Fibroblast of lung (primary cell): ENCODE data around the gene PLCXD3.

Source experiments
- EZH2 ChIP-seq: IDR thresholded peaks from 2 replicates; pipeline ENCODE4 v1.5.1; 2012; ENCODE audit warnings: low read length, control low read depth, mild to moderate bottlenecking; ENCODE audit errors: missing control alignments
- TF ChIP-seq, protein P1 (sequence below), 2 donors: IDR thresholded peaks in 1 of 2; conservative IDR thresholded peaks in 1 of 2; 1 replicate in 1 of 2; 2 replicates in 1 of 2; pipeline ENCODE4 v1.5.1; 2011 to 2012; ENCODE audit warnings: low read length in 2 of 2, control low read depth in 1 of 2, inconsistent platforms in 1 of 2, low read depth in 1 of 2, mild to moderate bottlenecking in 1 of 2

GRCh38 chr5:41334221-41334620 is 176.2 kb downstream of the PLCXD3 start:
- TF ChIP-seq, protein P1, sequence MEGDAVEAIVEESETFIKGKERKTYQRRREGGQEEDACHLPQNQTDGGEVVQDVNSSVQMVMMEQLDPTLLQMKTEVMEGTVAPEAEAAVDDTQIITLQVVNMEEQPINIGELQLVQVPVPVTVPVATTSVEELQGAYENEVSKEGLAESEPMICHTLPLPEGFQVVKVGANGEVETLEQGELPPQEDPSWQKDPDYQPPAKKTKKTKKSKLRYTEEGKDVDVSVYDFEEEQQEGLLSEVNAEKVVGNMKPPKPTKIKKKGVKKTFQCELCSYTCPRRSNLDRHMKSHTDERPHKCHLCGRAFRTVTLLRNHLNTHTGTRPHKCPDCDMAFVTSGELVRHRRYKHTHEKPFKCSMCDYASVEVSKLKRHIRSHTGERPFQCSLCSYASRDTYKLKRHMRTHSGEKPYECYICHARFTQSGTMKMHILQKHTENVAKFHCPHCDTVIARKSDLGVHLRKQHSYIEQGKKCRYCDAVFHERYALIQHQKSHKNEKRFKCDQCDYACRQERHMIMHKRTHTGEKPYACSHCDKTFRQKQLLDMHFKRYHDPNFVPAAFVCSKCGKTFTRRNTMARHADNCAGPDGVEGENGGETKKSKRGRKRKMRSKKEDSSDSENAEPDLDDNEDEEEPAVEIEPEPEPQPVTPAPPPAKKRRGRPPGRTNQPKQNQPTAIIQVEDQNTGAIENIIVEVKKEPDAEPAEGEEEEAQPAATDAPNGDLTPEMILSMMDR (conservative IDR thresholded peaks at IDR 0.05 in 1 of 2, IDR thresholded peaks at IDR 0.05 in 1 of 2; ENCODE audit: low read depth in 1 of 2, low read length in 2 of 2): no peak
- TF ChIP-seq EZH2: no peak
